Esophagus (tissue), 2 donors: ENCODE data around the gene MED27. TPM values are rescaled to one million over a fixed set of nuclear protein-coding genes. Genes with fewer than 3 reads are reported as not detected.

ENCODE experiments used
- H3K27ac ChIP-seq, 2 donors: one replicate each; pipeline ENCODE4 v1.5.1; 2013; ENCODE audit warnings: low read depth in 2 of 2, mild to moderate bottlenecking in 2 of 2, inconsistent platforms in 1 of 2, low read length in 1 of 2, moderate library complexity in 1 of 2
- H3K27me3 ChIP-seq, 2 donors: one replicate each; pipeline ENCODE4 v1.6.1; 2013; ENCODE audit warnings: low read length in 2 of 2, control low read depth in 1 of 2, mild to moderate bottlenecking in 1 of 2; ENCODE audit not compliant: insufficient read depth in 2 of 2, control insufficient read depth in 1 of 2
- H3K36me3 ChIP-seq, 2 donors: one replicate each; pipeline ENCODE4 v1.6.1; 2013; ENCODE audit warnings: low read length in 1 of 2; ENCODE audit not compliant: control insufficient read depth in 2 of 2, insufficient read depth in 2 of 2
- H3K4me1 ChIP-seq, 2 donors: one replicate each; pipeline ENCODE4 v1.6.1; 2013; ENCODE audit warnings: low read length in 1 of 2; ENCODE audit not compliant: control insufficient read depth in 2 of 2, insufficient read depth in 2 of 2
- H3K4me3 ChIP-seq, 2 donors: one replicate each; pipeline ENCODE4 v1.5.1; 2013; ENCODE audit warnings: low read length in 2 of 2, mild to moderate bottlenecking in 2 of 2, low read depth in 1 of 2, moderate library complexity in 1 of 2
- H3K9me3 ChIP-seq, 2 donors: one replicate each; pipeline ENCODE4 v1.6.1; 2013; ENCODE audit warnings: mild to moderate bottlenecking in 2 of 2, low read depth in 1 of 2, low read length in 1 of 2, moderate library complexity in 1 of 2; ENCODE audit not compliant: control insufficient read depth in 2 of 2, insufficient read depth in 1 of 2
- WGBS, 2 donors: extraction: QIAGEN DNeasy Blood & Tissue Kit; methylation state at CpG; one replicate each; pipeline ENCODE4 v1.1.7; 2013; 5-methylcytosine and 5-hydroxymethylcytosine counted together
- polyA plus RNA-seq, 2 donors: library from polyadenylated mRNA; stranded (reverse); fragments of 200-250 nt; gene quantifications; one replicate each; pipeline ENCODE4 v1.2.3, GENCODE V29; 2013
- donor health status: healthy with polysubstance abuse.
- donor health status: Bipolar disorder and iron deficiency.

MED27 gene
- polyA plus RNA-seq, 2 donors, result 6.1 to 19.2 TPM

- no peaks in the 10 kb centered on the region for H3K4me1 ChIP-seq
- H3K9me3 ChIP-seq, result no peaks in the 10 kb centered on the region
- H3K4me3 ChIP-seq, result no peak overlapping the region
- peaks cover 4 to 7% of the 10 kb centered on the region in 2 donors for H3K36me3 ChIP-seq
- 58 to 76% methylated on average over 7 of the region's 7 CpGs for WGBS, 2 donors
- no peak overlapping the region for H3K27ac ChIP-seq
- H3K27me3 ChIP-seq, result no peaks in the 10 kb centered on the region
Measured at GRCh38 chr9:131997779-131998178, 81.9 kb downstream of the MED27 start.

GRCh38 chr9:131997076-131997475 is 82.6 kb downstream of the MED27 start:
- no peaks in the 10 kb centered on the region for H3K9me3 ChIP-seq
- no peaks in the 10 kb centered on the region for H3K4me1 ChIP-seq
- H3K4me3 ChIP-seq, result no peak overlapping the region
- WGBS, 2 donors, result 72 to 94% methylated on average over 6 of the region's 6 CpGs
- H3K36me3 ChIP-seq, result peaks cover 4 to 7% of the 10 kb centered on the region in 2 donors
- H3K27me3 ChIP-seq, result no peaks in the 10 kb centered on the region
- H3K27ac ChIP-seq, result no peak overlapping the region

- no peaks in the 10 kb centered on the region for H3K4me1 ChIP-seq
- H3K27me3 ChIP-seq, result no peaks in the 10 kb centered on the region
- H3K9me3 ChIP-seq, result no peaks in the 10 kb centered on the region
- 77 to 79% methylated on average over 2 of the region's 2 CpGs for WGBS, 2 donors
- H3K27ac ChIP-seq, result no peak overlapping the region
- H3K4me3 ChIP-seq, result no peak overlapping the region
- H3K36me3 ChIP-seq, result peaks cover 4 to 5% of the 10 kb centered on the region in 2 donors
Measured at GRCh38 chr9:131995382-131995781, 84.3 kb downstream of the MED27 start.

DNA sequence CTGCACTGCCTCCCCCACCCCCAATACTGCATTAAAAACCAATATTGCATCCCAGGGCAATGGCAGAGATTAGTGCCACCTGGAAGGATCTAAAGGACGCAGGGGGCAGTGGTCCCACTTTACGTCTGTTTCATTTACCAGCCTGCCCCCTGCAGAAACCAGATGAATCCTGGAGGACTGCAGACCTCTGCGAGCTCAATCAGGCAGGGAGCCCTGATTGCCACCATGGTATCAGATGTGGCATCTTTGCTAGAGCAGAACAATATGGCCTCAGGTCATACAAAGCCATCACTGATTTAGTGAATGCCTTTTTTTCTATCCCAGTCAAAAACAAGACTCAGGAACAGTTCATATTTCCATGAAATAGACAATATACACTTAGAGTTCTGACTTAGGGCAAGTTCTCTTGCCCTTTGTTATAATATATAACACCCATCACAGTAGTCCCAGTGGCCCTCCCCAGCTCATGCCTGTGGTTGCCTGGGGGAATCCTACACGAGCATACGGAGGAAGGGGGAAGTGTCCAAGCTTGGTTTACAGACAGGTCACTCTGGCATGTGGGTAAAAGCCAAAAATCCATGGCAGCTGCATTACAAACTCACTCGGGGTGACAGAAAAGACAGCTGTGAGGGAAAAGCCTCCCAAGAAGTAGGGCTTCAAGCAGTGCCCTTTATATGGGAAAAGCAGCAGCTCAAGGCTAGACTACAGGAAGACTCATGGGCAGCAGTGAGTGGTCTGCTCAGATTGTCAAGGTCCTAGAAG is 85.1 kb downstream of the MED27 start:
- H3K27me3 ChIP-seq, result no peaks in the 10 kb centered on the region
- H3K9me3 ChIP-seq, result no peaks in the 10 kb centered on the region
- H3K36me3 ChIP-seq, result peaks cover 4 to 5% of the 10 kb centered on the region in 2 donors
- no peak overlapping the region for H3K4me3 ChIP-seq
- no peak overlapping the region for H3K27ac ChIP-seq
- WGBS, 2 donors, result 75 to 77% methylated on average over 6 of the region's 6 CpGs
- H3K4me1 ChIP-seq, result no peaks in the 10 kb centered on the region

- peaks cover 4 to 5% of the 10 kb centered on the region in 2 donors for H3K36me3 ChIP-seq
- no peaks in the 10 kb centered on the region for H3K4me1 ChIP-seq
- H3K9me3 ChIP-seq, result no peaks in the 10 kb centered on the region
- 81 to 82% methylated on average over 10 of the region's 10 CpGs for WGBS, 2 donors
- no peaks in the 10 kb centered on the region for H3K27me3 ChIP-seq
- no peak overlapping the region for H3K4me3 ChIP-seq
- H3K27ac ChIP-seq, result no peak overlapping the region
Measured at GRCh38 chr9:131992906-131993657, 86.6 kb downstream of the MED27 start.

- Histone ChIP-seq H3K9me3 (no peaks in the 10 kb centered on the region), H3K36me3 (no peaks in the 10 kb centered on the region), H3K4me1 (no peaks in the 10 kb centered on the region), H3K4me3 (no peak overlapping the region), H3K27ac (no peak overlapping the region), H3K27me3 (no peaks in the 10 kb centered on the region)
- 95 to 96% methylated on average over 5 of the region's 5 CpGs for WGBS, 2 donors
Measured at GRCh38 chr9:131987232-131987631, 92.4 kb downstream of the MED27 start.

DNA sequence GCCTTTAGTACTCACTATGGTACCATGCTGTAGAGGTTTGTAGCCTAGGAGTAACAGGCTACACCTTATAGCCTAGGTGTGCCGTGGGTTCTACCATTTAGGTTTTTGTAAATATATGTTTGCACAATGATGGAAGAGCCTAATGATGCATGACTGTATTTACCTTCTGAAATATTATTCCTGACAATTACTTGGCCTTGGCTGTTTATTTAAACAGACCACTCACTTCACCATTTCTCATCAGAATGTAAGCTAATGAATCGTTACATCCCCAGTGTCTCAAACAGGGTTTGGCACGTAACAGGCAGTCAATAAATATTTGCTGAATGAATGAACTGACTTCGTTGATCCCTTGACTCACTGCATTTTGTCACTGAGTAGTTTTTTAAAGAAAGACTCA is 93.1 kb downstream of the MED27 start:
- Histone ChIP-seq H3K27ac (no peak overlapping the region), H3K9me3 (no peaks in the 10 kb centered on the region), H3K4me1 (no peaks in the 10 kb centered on the region), H3K27me3 (no peaks in the 10 kb centered on the region), H3K36me3 (no peaks in the 10 kb centered on the region), H3K4me3 (no peak overlapping the region)
- WGBS, 2 donors, result 79 to 83% methylated on average over 4 of the region's 4 CpGs

DNA sequence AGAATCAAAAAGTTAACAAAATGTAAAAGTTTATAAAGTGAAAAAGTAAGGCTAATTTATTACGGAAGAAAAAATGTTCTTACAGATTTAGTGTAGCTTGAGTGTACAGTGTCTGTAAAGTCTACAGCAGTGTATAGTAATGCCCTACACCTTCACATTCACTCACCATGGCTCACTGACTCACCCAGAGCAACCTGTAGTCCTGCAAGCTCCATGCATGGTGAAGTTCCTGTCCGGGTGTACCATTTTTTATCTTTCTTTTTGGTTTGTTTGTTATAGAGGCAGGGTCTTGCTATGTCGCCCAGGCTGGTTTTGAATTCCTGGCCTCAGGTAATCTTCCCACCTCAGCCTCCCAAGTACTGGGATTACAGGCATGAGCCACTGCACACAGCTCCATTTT is 93.6 kb downstream of the MED27 start:
- H3K4me3 ChIP-seq, result no peak overlapping the region
- WGBS, 2 donors, result 95 to 97% methylated on average over 3 of the region's 3 CpGs
- no peaks in the 10 kb centered on the region for H3K9me3 ChIP-seq
- no peaks in the 10 kb centered on the region for H3K4me1 ChIP-seq
- H3K36me3 ChIP-seq, result no peaks in the 10 kb centered on the region
- no peaks in the 10 kb centered on the region for H3K27me3 ChIP-seq
- no peak overlapping the region for H3K27ac ChIP-seq

- WGBS, 2 donors, result 98 to 100% methylated on average over 1 of the region's 1 CpG
- Histone ChIP-seq H3K4me1 (no peaks in the 10 kb centered on the region), H3K27me3 (no peaks in the 10 kb centered on the region), H3K36me3 (no peaks in the 10 kb centered on the region), H3K4me3 (no peak overlapping the region), H3K27ac (no peak overlapping the region), H3K9me3 (no peaks in the 10 kb centered on the region)
Measured at GRCh38 chr9:131984564-131984963, 95.1 kb downstream of the MED27 start.
